SH-SY5Y (cell line): Measurements from ENCODE around the gene COL6A1.

Experiments
- GATA2 ChIP-seq: IDR thresholded peaks from 2 replicates; pipeline ENCODE4 v1.6.1; 2011; ENCODE audit warnings: mild to moderate bottlenecking, low read depth, low read length
- GATA3 ChIP-seq: IDR thresholded peaks from 2 replicates; pipeline ENCODE4 v1.6.1; 2011; ENCODE audit warnings: low read depth, mild to moderate bottlenecking, low read length, moderate library complexity

GRCh38 chr21:46048926-46049889 lies 67.6 kb downstream of the COL6A1 start:
- TF ChIP-seq GATA2 = no peak
- no peak for TF ChIP-seq GATA3
